Peyer's patch (tissue), 4 donors: ENCODE data around the gene PEX16. TPM values are rescaled to one million over a fixed set of nuclear protein-coding genes. Genes with fewer than 3 reads are reported as not detected.
A peak's percentile ranks its signal among the peaks of the same experiment; 100 is the strongest.

ENCODE experiments used
- DNase-seq, 3 donors: peaks; one replicate each; pipeline ENCODE4 v3.0.0-alpha.2; 2017 to 2019
- H3K27ac ChIP-seq, 4 donors: fragments of 200-600 bp; sonication (generic); one replicate each; pipeline ENCODE4 v1.5.1; 2016 to 2019
- H3K27me3 ChIP-seq, 2 donors: fragments of 200-600 bp; sonication (generic); one replicate each; pipeline ENCODE4 v1.5.1; 2019
- H3K36me3 ChIP-seq, 3 donors: fragments of 200-600 bp; sonication (generic); one replicate each; pipeline ENCODE4 v1.5.1; 2016 to 2019
- H3K4me1 ChIP-seq, 4 donors: fragments of 200-600 bp; sonication (generic); one replicate each; pipeline ENCODE4 v1.5.1; 2016 to 2019
- H3K4me3 ChIP-seq, 4 donors: fragments of 200-600 bp; sonication (generic); 1 replicate in 3 of 4; 2 replicates in 1 of 4; pipeline ENCODE4 v1.5.1; 2016 to 2019; ENCODE audit warnings: mild to moderate bottlenecking in 1 of 4
- H3K9me3 ChIP-seq, 4 donors: fragments of 200-600 bp; sonication (generic); one replicate each; pipeline ENCODE4 v1.5.1; 2016 to 2019; ENCODE audit warnings: mild to moderate bottlenecking in 1 of 4
- POLR2A ChIP-seq, 2 donors: fragments of 450-650 bp; IDR thresholded peaks; one replicate each; pipeline ENCODE4 v1.5.1; 2017; ENCODE audit warnings: antibody characterized with exemption in 2 of 2, mild to moderate bottlenecking in 2 of 2, moderate library complexity in 2 of 2
- total RNA-seq, 4 donors: library from RNA; depleted of rRNA; stranded (reverse); fragments of >200 nt; gene quantifications; one replicate each; pipeline ENCODE4 v1.1.0, GENCODE V29; 2016
- TF ChIP-seq, protein P1 (sequence below), 6 experiments: fragments of 450-650 bp in 4 of 6; fragments of 200-600 bp in 2 of 6; sonication (generic) in 1 of 6; IDR thresholded peaks; one replicate each; pipeline ENCODE4 v1.5.1; 2017 to 2019; ENCODE audit warnings: antibody characterized with exemption in 6 of 6, mild to moderate bottlenecking in 3 of 6, moderate library complexity in 1 of 6

The PEX16 gene
- total RNA-seq, 4 donors from 2014 or later: 46.2 to 66.8 (median 63.0) TPM

DNA sequence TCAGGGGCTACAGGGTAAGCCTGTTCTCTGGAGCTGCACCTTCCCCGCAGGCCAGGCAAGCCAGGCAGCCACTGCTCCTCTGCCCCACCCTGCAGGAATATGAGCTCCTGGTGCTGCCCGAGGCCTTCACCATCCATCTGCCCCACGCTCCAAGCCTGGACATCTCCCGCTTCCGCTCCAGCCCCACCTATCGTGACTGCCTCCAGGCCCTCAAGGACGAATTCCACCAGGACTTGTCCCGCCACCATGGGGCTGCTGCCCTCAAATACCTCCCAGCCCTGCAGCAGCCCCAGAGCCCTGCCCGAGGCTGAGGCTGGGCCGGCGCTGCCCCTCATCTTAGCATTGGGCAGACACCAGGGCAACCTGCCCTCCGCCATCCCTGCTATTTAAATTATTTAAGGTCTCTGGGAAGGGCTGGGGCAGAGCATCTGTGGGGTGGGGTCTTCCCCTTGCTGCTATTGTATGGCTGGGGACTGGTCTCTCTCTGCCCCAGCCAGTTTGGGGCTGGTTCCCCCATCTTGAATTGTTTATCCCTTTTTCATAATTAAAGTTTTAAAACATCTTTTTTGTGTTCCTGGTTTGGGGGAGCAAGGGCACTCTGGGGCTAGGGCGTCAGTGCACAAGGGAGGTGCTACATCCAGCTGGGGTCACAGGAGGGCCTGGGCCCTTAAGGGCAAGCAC is 11.0 kb upstream of the PEX16 start:
- H3K4me1 ChIP-seq: peaks cover 0 to 22% (median 14%) of the 10 kb centered on the region in 4 donors
- DNase-seq: peak in 1 of 3 donors; percentile 40
- peaks cover 0 to 9% (median 0%) of the 10 kb centered on the region in 3 donors for H3K36me3 ChIP-seq
- no peaks in the 10 kb centered on the region for H3K27me3 ChIP-seq
- TF ChIP-seq, protein P1, sequence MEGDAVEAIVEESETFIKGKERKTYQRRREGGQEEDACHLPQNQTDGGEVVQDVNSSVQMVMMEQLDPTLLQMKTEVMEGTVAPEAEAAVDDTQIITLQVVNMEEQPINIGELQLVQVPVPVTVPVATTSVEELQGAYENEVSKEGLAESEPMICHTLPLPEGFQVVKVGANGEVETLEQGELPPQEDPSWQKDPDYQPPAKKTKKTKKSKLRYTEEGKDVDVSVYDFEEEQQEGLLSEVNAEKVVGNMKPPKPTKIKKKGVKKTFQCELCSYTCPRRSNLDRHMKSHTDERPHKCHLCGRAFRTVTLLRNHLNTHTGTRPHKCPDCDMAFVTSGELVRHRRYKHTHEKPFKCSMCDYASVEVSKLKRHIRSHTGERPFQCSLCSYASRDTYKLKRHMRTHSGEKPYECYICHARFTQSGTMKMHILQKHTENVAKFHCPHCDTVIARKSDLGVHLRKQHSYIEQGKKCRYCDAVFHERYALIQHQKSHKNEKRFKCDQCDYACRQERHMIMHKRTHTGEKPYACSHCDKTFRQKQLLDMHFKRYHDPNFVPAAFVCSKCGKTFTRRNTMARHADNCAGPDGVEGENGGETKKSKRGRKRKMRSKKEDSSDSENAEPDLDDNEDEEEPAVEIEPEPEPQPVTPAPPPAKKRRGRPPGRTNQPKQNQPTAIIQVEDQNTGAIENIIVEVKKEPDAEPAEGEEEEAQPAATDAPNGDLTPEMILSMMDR (IDR thresholded peaks at IDR 0.05): no peak
- H3K9me3 ChIP-seq: no peaks in the 10 kb centered on the region
- no peak overlapping the region for H3K4me3 ChIP-seq
- H3K27ac ChIP-seq: peak overlapping the region in 1 of 4 donors; percentile 81

GRCh38 chr11:45927684-45928413 is 10.2 kb upstream of the PEX16 start:
- Histone ChIP-seq H3K4me3 (no peak overlapping the region), H3K27ac (peak overlapping the region in 1 of 4 donors; percentile 31), H3K9me3 (no peaks in the 10 kb centered on the region), H3K36me3 (peaks cover 0 to under 1% (median 0%) of the 10 kb centered on the region in 3 donors), H3K4me1 (peaks cover 0 to 18% (median 17%) of the 10 kb centered on the region in 4 donors), H3K27me3 (peaks cover 0 to 2% of the 10 kb centered on the region in 2 donors)
- no peak for TF ChIP-seq POLR2A (IDR thresholded peaks at IDR 0.05)
- TF ChIP-seq, protein P1 (IDR thresholded peaks at IDR 0.05): no peak
- DNase-seq: peak in 2 of 3 donors; percentile 13 to 44

GRCh38 chr11:45927332-45927683 is 9.6 kb upstream of the PEX16 start:
- H3K9me3 ChIP-seq: no peaks in the 10 kb centered on the region
- H3K4me3 ChIP-seq: no peak overlapping the region
- TF ChIP-seq POLR2A (IDR thresholded peaks at IDR 0.05): no peak
- TF ChIP-seq, protein P1 (IDR thresholded peaks at IDR 0.05): no peak
- H3K36me3 ChIP-seq: no peaks in the 10 kb centered on the region
- peak overlapping the region in 1 of 4 donors; percentile 31 for H3K27ac ChIP-seq
- H3K27me3 ChIP-seq: peaks cover 0 to 8% of the 10 kb centered on the region in 2 donors
- peak in 1 of 3 donors; percentile 46 for DNase-seq
- H3K4me1 ChIP-seq: peaks cover 1 to 24% (median 18%) of the 10 kb centered on the region in 4 donors

DNA sequence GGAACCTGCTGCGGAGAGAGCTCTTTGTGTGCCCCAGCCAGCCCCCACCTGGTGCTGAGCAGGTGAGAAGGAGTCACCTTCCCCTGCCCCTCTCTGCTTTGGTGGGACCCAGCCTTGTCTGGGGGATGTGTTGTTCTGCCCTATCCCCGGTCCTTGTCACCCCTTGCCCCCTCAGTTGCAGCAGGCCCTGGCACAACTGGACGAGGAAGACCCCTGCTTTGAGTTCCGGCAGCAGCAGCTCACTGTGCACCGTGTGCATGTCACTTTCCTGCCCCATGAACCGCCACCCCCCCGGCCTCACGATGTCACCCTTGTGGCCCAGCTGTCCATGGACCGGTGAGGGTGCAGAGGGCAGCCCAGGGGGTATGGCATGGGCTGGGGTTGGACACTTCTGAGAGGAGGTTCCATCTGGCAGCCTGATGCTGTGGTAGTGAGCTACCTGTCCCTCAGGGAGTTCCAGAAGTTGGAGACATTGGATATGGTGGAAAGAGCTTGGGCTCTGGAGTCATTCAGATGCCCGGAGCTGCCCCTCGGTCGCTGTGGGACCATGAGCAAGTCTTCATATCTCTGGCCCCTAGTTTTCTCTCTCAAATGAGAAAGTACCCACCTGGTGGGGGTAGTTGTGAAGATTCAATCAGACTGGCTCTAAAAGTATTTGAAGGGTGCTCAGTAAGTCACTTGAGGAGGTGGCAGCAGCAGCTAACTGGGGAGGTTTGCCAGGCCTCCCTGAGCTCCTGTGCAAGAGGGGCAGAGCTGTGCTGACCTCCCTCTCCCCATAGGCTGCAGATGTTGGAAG is 9.1 kb upstream of the PEX16 start:
- Histone ChIP-seq H3K4me3 (no peak overlapping the region), H3K36me3 (no peaks in the 10 kb centered on the region), H3K9me3 (no peaks in the 10 kb centered on the region), H3K4me1 (peaks cover 3 to 30% (median 23%) of the 10 kb centered on the region in 4 donors), H3K27ac (peak overlapping the region in 1 of 4 donors; percentile 31), H3K27me3 (peaks cover 0 to 13% of the 10 kb centered on the region in 2 donors)
- no peak for TF ChIP-seq POLR2A (IDR thresholded peaks at IDR 0.05)
- DNase-seq: peak in 1 of 3 donors; percentile 43

- Histone ChIP-seq H3K36me3 (no peaks in the 10 kb centered on the region), H3K9me3 (no peaks in the 10 kb centered on the region), H3K27ac (no peak overlapping the region), H3K27me3 (peaks cover 0 to 18% of the 10 kb centered on the region in 2 donors), H3K4me3 (no peak overlapping the region), H3K4me1 (peaks cover 3 to 31% (median 21%) of the 10 kb centered on the region in 4 donors)
- TF ChIP-seq, protein P1 (IDR thresholded peaks at IDR 0.05): no peak
- TF ChIP-seq POLR2A (IDR thresholded peaks at IDR 0.05): no peak
- DNase-seq: peak in 1 of 3 donors; percentile 44
These were observed 8.3 kb upstream of the PEX16 start for GRCh38 chr11:45926001-45926401.
